ENCODE measurements around the gene GPR143.
"Not testable (repeated sequence)": the region's sequence is repeated elsewhere in the genome, so short reads cannot be mapped to it uniquely, and the experiment has no call there.

GPR143 gene

DNA sequence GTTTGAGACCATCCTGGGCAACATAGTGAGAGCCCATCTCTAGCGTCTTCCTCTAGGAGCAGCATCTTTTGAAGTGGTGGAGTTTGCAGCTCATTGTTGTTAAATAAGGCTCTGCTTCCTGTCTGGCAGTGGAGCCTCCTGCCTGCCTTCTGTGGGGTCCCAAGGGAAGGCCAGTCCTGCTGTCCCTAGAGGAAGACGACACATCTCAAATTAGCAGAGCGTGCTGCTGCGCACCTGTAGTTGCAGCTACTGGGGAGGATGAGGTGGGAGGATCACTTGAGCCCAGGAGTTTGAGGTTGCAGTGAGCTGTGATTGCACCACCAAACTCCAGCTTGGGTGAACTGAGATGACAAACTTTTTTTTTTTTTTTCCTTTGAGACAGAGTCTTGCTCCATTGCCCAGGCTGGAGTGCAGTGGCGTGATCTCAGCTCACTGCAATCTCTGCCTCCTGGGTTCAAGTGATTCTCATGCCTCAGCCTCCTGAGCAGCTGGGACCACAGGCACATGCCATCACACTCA lies 2.7 kb upstream of the GPR143 start:
- DNase-seq (ENCODE audit: low read depth in 3 of 3): not testable (repeated sequence)

DNA sequence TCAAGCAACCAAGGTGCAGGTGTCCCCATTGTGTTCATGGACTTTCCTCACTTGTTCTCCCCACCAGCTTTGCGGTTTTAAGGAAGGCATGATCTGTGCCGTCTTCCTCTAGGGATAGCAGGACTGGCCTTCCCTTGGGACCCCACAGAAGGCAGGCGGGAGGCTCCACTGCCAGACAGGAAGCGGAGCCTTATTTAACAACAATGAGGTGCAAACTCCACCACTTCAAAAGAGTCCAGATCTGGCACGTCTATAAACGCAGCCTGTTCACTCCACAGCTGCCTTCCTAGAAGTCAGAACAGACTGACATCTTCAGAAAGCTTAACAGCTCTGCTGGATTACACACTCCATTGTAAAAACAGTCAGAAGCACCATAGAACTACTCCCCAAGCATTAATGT lies 1.7 kb upstream of the GPR143 start:
- DNase-seq (ENCODE audit: low read depth in 3 of 3): no peak

DNA sequence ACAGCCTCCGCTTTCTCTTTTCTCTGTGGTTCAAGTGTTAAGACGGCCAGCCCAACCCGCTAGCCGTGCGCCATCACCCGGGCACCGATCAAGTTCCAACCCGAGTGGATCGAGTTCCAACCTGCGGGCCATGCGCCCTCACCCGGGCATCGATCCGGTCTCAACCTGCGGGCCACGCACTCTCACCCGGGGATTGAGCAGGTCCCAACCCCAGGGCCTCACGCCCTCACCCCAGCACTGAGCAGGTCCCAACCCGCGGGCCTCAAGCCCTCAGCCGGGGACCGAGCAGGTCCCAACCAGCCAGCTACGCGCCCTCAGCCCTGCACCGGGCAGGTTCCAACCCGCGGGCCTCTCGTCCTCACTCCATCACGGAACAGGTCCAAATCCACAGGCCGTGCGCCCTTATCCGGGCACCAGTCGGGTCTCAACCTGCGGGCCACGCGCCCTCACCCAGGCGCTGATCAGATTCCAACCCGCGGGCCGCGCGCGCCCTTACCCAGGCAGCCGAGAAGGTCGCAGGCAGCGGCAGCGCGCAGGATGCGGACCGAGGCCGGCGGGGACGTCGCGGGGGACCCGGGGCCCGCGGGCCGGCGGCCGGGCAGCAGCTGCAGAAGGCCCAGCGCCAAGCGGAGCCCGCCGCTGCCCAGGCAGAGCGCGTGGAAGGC lies 443 bp downstream of the GPR143 start:
- no peak for DNase-seq (ENCODE audit: low read depth in 3 of 3)

DNA sequence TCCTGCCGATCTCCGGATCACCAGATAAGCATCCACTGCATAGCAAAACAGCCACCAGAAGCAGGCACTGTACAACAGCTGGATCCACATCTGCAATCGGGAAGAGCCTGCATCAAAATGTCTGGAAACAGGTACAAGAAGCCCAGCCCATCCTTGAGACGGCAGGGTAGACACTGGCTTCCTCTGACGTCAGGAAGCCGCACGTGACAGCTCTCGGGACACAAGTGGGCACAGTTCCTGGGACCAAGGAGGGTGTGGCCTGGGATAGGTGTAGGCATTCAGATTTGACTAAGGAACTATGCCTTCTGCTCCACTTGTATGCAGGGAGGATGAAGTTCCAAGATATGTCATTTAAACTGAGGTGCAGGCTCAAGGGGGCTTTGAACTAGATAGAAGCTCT lies 6.3 kb downstream of the GPR143 start:
- DNase-seq (ENCODE audit: low read depth in 3 of 3): no peak

DNA sequence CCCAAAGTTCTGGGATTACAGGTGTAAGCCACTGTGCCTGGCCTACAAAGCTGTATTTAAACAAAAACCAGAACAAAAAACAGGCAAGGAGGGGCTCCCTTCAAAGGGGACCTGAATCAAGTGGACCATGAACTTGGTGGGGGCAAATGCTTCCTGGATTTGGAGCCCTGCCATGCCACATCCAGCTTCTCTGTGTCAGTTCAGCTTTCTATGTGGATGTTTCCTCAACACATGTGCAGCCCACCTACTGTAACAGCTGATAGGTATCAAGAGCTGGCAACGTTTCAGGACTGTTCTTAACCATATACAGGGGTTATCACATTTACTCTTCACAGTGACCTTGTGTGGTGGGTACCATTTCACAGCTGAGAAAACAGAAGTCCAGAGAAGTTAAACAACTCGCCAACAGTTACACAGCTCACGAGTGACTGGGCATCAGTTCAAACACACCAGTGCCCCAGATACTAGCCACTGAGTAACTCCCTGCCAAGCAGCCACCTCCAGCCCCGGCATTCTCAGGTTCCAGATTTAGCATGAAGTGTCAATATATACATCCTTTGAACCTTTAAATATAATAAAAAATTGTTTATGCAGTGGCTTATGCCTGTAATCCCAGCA lies 7.5 kb downstream of the GPR143 start:
- no peak for DNase-seq (ENCODE audit: low read depth in 3 of 3)

DNA sequence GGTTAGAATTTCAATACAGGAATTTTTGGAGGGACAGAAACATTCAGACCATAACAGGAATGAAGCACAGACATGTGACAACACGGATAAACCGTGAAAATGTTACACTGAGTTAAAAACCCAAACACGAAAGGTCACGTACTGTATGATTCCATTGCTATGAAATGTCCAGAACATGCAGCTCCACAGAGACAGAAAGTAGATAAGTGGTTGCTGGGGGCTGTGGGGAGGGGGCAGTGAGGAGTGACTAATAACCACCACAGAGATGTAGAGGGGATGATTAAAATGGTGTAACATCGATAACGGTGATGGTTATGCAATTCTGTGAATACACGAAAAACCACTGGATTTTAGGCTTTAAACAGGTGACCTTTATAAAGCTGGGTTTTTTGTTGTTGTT lies 8.3 kb downstream of the GPR143 start:
- DNase-seq (ENCODE audit: low read depth in 3 of 3): no peak

DNA sequence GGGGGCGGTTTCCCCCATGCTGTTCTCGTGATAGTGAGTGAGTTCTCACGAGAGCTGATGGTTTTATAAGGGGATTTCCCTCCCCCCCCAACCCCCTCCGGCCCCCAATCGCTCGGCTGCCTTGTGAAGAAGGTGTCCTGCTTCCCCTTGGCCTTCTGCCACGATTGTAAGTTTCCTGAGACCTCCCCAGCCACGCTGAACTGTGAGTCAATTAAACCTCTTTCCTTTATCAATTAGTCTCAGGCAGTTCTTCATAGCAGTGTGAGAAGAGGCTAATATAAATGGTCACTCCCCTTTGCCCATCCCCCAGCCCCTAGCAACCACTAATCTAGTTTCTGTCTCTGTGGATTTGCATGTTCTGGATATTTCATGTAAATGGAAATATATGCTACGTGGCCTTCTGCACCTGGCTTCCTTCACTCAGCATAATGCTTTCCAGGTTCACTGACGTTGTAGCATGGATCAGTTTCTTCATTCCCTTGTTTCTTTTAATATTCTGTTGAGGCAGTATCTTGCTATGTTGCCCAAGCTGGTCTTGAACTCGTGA lies 16.4 kb downstream of the GPR143 start:
- DNase-seq (ENCODE audit: low read depth in 3 of 3): no peak

DNA sequence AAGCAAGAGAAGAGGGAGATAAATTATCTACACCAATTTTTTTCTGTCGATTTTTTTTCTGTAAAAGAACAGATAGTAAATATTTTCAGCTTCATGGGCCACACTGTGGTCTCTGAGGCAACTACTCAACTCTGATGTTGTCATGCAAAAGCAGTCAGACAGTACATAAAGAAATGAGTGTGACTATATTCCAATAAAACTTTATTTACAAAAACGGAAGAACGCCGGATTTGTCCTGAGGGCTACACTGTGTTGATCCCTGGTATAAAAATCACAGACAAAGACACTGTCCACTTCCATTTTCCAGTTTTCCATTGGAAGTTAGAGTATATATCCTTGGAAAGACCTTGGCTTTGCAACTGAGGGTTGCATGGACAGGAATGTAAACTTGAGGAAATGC lies 18.0 kb downstream of the GPR143 start:
- no peak for DNase-seq (ENCODE audit: low read depth in 3 of 3)

DNA sequence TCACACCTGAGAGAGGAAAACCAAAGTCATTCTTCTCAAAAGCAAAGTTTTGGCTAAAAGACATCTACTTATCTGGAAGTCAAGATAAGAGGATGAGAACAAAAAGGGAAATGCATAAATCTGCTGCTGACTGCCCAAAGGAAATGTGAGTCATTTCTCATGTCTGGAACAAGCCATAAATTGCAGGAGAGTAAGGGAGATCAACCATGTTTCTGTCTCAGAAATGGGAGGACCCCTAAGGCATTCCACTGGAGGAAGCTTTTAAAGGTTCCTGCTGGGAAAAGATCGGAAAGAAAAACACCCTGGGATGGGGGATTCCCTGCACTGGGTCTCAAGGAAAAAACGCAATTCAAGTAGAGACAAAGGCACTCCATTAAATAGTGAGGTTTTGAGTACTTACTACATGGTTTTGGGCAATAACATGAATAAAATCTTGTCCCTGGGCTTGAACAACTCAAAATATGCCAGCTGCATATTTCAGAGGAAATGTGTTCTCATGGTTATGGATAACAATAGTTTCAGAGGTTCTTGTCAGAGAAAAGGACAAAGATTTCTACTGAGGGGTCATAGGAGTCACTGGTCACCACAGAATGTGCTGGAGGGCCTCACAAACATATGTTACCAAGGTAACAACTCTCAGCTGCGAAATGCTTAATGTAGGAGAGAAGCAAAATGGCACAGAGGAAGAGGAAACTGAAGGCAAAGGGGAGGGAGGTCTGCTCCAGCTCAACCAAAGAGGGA lies 19.3 kb downstream of the GPR143 start:
- no peak for DNase-seq (ENCODE audit: low read depth in 3 of 3)

DNA sequence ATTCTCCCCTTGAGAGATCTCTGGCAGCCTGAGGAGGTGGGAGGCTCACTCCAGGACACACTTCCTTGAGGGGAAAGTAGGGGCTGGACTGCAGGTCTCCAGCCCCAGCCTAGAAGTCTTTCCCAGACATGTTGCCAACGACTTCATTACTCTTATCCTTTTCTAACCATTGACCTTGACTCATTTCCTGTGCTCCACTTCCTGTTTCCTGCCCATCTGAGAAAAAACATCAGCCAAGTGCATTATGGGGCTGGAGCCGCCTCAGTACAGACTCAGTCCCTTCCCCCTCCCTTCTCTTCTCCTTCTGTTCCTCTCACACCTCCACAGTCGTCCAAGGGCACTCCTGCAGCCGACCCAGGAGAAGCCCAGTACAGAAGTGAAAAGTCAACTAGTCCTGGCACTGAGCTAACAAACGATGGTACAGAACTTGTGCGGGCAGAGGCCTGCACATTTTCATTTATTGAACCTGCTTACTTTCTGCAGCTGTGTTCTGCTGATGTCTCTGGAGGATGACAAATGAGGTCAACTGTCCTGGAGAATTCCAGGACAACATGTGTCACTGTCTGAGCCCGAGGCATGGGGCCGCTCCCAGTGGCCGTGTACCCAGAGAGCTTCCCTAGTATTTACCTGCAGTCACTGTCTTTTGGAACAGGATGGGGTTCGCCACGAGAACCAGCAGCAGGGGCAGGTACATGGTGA lies 20.1 kb downstream of the GPR143 start:
- no peak for DNase-seq (ENCODE audit: low read depth in 3 of 3)

DNA sequence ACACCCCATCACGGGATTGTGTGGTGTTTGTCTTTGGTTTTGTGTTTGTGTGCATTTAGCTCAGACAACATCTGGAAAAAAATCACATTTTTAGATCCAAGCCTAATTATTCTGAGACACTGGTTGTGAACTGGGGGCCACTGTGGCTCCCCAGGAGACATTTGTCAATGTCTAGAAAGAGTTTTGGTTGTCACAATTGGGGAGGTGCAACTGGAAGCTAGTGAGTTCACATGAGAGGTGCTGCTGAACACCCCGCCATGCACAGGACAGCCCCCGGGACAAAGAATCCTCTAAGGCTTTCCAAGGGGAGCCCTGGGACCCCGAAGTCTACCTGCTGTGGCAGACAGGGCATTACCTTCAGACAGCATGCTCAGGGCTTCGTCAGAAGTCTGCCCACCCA lies 26.5 kb downstream of the GPR143 start:
- no peak for DNase-seq (ENCODE audit: low read depth in 3 of 3)

DNA sequence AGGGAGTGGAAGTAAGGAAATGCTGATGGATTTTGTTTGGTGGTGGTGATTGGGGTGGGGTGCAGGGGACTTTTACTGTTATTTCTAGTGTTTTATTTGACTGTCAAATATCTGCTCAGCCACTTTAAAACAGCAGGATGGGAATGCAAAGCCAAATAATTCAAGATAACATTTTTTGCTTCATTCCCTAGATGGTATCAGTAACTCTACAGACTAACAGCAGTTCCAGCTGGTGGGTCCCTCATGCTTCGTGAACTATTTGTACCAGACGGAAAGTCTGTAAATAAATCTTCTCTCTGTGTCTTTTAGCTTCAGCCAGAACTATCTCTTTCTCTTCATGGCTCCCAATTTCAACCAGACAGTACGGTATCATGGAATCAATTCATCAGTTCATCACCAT lies 27.5 kb downstream of the GPR143 start:
- no peak for DNase-seq (ENCODE audit: low read depth in 3 of 3)

DNA sequence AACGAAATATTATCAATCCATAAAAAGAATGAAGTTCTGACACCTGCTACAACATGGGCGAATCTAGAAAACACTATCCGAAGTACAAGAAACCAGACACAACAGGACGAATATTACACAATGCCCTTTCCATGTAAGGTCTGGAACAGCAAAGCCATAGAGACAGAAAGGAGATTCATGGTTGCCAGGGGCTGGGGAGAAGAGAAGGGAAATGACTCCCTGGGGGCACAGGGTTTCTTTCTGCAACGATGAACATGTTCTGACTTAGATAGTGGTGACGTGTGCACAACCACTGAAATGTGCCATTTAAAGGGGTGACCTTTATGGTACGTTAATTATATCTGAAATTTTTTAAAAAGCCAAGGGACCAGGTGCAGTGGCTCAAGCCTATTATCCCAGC lies 28.3 kb downstream of the GPR143 start:
- DNase-seq (ENCODE audit: low read depth in 3 of 3): no peak

DNA sequence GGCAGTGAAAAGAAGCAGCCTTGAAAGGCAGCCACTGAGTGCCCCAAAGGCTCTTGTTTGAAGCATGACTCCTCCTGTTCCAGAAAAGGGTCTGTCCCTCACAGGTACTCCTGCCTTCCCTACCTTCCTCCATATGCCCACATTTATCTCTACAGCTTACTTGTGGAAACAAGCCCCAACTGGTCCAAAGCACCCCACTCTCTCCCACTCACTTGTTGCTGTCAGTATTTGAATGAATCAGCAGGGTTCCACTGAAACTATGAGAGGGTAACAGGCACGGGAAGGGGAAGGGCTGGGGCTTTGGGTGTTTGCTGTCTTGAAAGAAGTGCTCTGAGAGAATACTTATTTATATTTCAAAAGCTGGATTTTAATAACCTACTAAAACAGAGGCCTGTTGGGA lies 34.9 kb downstream of the GPR143 start:
- DNase-seq (ENCODE audit: low read depth in 3 of 3): no peak

DNA sequence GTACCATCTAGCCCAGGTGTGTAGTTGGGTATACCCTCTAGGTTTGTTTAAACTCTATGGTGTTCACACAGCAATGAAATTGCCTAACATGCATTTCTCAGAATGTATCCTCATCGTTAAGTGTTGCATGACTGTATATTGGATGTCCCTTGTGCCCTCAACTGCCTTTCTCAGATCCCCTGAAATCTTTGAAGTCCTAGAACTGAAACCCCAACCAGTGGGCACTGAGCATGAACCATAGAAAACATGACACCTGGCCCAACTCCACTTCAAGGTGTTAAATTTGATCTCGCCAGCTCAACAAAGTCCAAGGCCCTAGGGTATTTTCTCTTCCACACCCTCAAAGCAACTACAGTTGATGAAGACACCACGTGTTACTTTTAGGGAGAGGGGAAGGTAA lies 35.6 kb downstream of the GPR143 start:
- no peak for DNase-seq (ENCODE audit: low read depth in 3 of 3)

DNA sequence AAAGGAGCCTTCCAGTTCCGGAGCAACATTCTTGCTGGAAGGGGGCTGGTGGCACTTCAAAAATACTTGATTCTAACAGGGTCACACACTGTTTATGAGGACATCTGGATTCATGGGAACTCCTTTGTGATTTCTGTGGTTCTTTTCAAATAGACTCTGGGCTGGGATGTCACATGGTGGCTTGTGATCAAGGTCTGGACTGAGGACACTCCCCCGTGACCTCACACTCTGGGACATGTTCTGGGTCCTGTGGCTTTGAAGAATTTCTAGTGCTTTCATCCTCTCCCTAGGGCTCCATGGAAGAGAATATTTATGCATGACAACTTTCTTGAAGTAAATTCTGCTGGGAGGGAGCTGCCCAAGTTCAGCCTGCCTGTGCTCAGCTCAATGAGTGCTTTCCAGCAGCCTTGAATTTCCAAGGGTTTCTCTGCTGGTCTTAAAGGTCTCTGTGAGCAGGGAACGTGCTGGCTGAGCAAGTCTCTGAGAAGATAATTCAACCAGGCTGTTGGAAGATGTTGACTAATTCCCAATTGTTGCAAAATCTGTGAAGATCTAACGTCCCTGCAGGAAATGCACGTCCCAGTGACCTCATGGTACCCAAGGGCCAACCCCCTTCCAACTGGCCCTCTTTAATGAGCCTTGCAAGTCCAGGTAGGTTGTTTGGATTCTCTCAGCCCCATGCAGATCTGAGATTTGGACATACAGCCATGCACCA lies 36.3 kb downstream of the GPR143 start:
- DNase-seq (ENCODE audit: low read depth in 3 of 3): no peak

DNA sequence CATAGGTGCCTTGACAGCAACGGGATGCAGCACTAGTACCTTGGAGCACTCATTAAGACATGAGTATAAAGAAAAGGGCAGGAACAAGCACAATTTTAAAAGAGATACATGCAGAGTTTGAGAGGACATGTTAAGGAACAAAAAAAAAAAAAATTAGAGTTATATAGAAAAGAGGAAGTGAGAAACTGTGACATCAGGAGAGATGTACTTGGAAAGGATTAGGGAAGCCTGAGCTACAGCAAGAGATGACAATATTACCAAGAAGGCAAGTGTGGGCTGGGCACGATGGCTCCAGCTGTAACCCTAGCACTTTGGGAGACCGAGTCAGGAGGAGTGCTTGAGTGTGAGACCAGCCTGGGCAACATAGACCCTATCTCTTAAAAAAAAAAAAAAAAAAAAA lies 37.4 kb downstream of the GPR143 start:
- DNase-seq (ENCODE audit: low read depth in 3 of 3): no peak

DNA sequence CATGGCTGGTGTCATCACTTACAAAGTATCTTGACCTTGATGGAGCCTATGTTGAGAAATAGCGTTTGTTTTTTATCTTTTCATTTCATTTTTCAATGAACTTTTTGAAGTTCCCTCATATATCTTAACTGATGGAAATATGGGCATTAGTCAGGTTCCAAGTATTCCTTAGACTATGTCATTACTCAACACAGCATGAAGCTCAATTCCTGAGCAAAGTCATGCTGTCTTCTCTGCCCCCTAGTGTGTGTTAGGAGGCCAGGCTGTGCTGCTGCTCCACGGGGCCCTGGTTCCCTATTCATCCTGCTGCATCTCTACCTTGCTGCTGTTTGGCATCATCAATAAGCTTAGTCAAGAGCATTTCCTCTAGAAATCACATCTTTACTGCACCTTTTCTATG lies 40.9 kb downstream of the GPR143 start:
- DNase-seq (ENCODE audit: low read depth in 3 of 3): no peak

DNA sequence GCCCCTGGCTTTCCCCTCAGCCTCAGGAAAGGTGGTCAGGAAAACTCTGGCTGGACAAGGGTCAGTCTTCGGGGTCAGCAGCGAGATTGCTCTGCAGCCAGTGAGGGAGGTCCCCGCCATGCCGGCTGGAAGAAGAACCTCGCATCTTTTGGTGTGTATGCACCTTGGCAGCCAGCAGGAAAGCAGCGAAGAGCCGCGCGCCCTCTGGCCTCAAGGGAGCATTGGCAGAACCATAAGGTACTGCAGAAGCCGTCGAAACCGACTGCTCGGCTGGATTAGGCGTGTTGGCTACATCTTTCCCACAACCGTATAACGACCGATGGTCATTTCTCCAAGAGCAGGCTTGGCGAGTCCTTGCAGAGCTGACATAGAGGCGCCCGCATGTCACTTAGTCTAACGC lies 48.3 kb downstream of the GPR143 start:
- no peak for DNase-seq (ENCODE audit: low read depth in 3 of 3)

DNA sequence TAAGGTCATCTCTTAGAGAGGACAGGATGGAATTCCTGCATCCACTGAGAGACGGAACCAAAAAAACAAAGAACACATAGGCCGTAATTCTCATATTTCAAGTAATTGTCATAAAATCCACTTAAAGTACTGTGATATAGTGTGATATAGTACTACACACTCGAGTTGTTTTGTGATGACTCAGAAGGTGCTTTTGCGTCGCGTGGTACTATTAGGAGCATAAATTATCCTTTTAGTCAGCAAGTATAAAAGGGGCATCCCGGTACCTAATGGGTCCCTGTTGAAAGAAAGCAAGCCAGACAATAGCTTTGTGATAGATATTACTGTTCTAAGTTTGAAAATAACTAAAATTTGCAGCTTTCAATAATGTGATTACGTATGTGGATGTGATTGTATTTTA lies 55.3 kb downstream of the GPR143 start:
- DNase-seq (ENCODE audit: low read depth in 3 of 3): no peak

DNA sequence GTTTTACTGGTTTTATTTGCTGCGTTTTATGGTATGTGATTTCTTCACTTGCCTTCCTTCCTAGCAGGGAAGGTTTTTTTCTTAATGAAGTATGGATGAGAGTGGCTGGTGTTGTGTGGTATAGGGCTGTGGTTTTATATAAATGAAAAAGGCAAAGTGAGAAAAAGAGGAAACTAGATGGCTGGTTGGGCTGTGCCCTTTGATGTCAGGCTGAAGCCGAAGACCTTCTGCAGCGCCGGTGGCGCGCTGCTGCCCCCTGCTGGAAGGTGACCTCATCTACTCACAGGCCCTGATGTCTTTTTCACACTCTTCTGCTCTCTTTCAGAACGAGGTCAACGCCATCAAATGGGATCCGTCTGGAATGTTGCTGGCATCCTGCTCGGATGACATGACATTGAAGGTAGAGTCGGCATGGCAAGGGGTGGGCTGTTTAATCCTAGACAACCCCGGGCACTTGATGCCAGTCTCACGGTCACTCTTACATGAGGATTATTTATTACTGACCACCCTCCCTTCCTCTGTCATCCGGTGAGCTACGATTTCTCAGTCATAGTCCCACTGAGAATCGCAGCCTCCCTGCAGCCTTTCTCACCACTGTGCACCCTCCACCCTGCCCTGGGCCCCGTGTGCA lies 56.6 kb downstream of the GPR143 start:
- peak; percentile 46 to 57 (median 49) for DNase-seq (ENCODE audit: low read depth in 3 of 3)

All from stimulated activated CD4-positive, alpha-beta T cell treated with anti-CD3 and anti-CD28 coated beads, TNF-alpha, amount 100 ng/mL, for 4 hours (primary cell).